Erythroblast (primary cell): ENCODE measurements around the gene UNC13A.
A peak's percentile ranks its signal among the peaks of the same experiment; 100 is the strongest.
"Not testable (repeated sequence)": the region's sequence is repeated elsewhere in the genome, so short reads cannot be mapped to it uniquely, and the experiment has no call there.

Experiments
- DNase-seq, 2 experiments: peaks; one replicate each; lab custom pipeline; 2025; lab: John Stamatoyannopoulos, UW
- GATA1 ChIP-seq: IDR thresholded peaks from 2 replicates; pipeline ENCODE4 v1.6.1; 2011; ENCODE audit warnings: low read depth, mild to moderate bottlenecking, control low read depth, low read length, moderate library complexity
- POLR2A ChIP-seq: IDR thresholded peaks from 2 replicates; pipeline ENCODE4 v1.6.1; 2011; ENCODE audit warnings: mild to moderate bottlenecking, low read length

The UNC13A gene

GRCh38 chr19:17560205-17560595, 128.0 kb downstream of the UNC13A start:
- DNase-seq: no peak
- no peak for TF ChIP-seq GATA1
- TF ChIP-seq POLR2A: no peak

- no peak for DNase-seq
- TF ChIP-seq GATA1: no peak
- no peak for TF ChIP-seq POLR2A
Observed at GRCh38 chr19:17557466-17557865, 130.7 kb downstream of the UNC13A start.

- no peak for DNase-seq
- no peak for TF ChIP-seq GATA1
- no peak for TF ChIP-seq POLR2A
Observed at GRCh38 chr19:17556995-17557394, 131.2 kb downstream of the UNC13A start.

- DNase-seq: peak in 1 of 2 experiments; percentile 66
- no peak for TF ChIP-seq POLR2A
- no peak for TF ChIP-seq GATA1
Observed at GRCh38 chr19:17555929-17556813, 132.0 kb downstream of the UNC13A start.

- DNase-seq: peak; percentile 98 to 99
- TF ChIP-seq GATA1: no peak
- peak; percentile 73 for TF ChIP-seq POLR2A
Observed at GRCh38 chr19:17555480-17555928, 132.7 kb downstream of the UNC13A start, which contains the start of gene COLGALT1. TSS of gene COLGALT1 (plus strand) at chr19:17555649. CDS start at chr19:17555714, 65 bp downstream.

- no peak for TF ChIP-seq GATA1
- no peak for TF ChIP-seq POLR2A
- DNase-seq: no peak
Observed at GRCh38 chr19:17554968-17555479, 133.1 kb downstream of the UNC13A start.

GRCh38 chr19:17553256-17553655, 134.9 kb downstream of the UNC13A start:
- no peak for TF ChIP-seq POLR2A
- TF ChIP-seq GATA1: no peak
- no peak for DNase-seq

GRCh38 chr19:17552735-17553134, 135.4 kb downstream of the UNC13A start:
- not testable (repeated sequence) for DNase-seq
